SK-N-SH treated with all-trans-retinoic acid at 6 μM for 48 hours (cell line): Measurements from ENCODE around the gene RAB21.

Experiments used
- ATAC-seq: fragments of 200-7000 bp; cut with Tn5 transposase; 3 replicates; pipeline ENCODE4 v1.9.1; 2020; ENCODE audit warnings: mild to moderate bottlenecking, moderate library complexity
- ARNTL ChIP-seq: fragments of 450-650 bp; formaldehyde crosslinking; IDR thresholded peaks from 2 replicates; pipeline ENCODE4 v1.5.0; 2020; ENCODE audit warnings: low read depth, mild to moderate bottlenecking, moderate library complexity, borderline replicate concordance
- BACH2 ChIP-seq: fragments of 250-450 bp; sonication (Bioruptor Pico); IDR thresholded peaks from 2 replicates; pipeline ENCODE4 v1.9.0; 2021; ENCODE audit warnings: mild to moderate bottlenecking, borderline replicate concordance
- CSDC2 ChIP-seq: fragments of 250-450 bp; sonication (Bioruptor Pico); IDR thresholded peaks from 2 replicates; pipeline ENCODE4 v1.5.0; 2020; ENCODE audit warnings: mild to moderate bottlenecking, moderate library complexity
- CSRNP3 ChIP-seq: fragments of 250-450 bp; sonication (Bioruptor Pico); IDR thresholded peaks from 2 replicates; pipeline ENCODE4 v1.5.1; 2021; ENCODE audit warnings: mild to moderate bottlenecking, moderate library complexity
- ESRRG ChIP-seq: fragments of 250-450 bp; sonication (Bioruptor Pico); IDR thresholded peaks from 2 replicates; pipeline ENCODE4 v1.6.1; 2021; ENCODE audit warnings: mild to moderate bottlenecking
- GLIS3 ChIP-seq: fragments of 250-450 bp; sonication (Bioruptor Pico); IDR thresholded peaks from 2 replicates; pipeline ENCODE4 v1.5.0; 2020; ENCODE audit warnings: mild to moderate bottlenecking, moderate library complexity
- ISL1 ChIP-seq: fragments of 250-450 bp; sonication (Bioruptor Pico); IDR thresholded peaks from 2 replicates; pipeline ENCODE4 v2.1.2; 2022; ENCODE audit warnings: mild to moderate bottlenecking, moderate library complexity
- OSR1 ChIP-seq: fragments of 250-450 bp; sonication (Bioruptor Pico); IDR thresholded peaks from 2 replicates; pipeline ENCODE4 v1.8.0; 2022; ENCODE audit warnings: moderate library complexity, mild to moderate bottlenecking, inconsistent platforms
- PATZ1 ChIP-seq: fragments of 250-450 bp; sonication (Bioruptor Pico); IDR thresholded peaks from 2 replicates; pipeline ENCODE4 v1.8.0; 2020; ENCODE audit warnings: mild to moderate bottlenecking, moderate library complexity, borderline replicate concordance
- PPARA ChIP-seq: fragments of 250-450 bp; sonication (Bioruptor Pico); IDR thresholded peaks from 2 replicates; pipeline ENCODE4 v1.5.0; 2020; ENCODE audit warnings: mild to moderate bottlenecking, borderline replicate concordance
- RARB ChIP-seq: fragments of 250-450 bp; sonication (Bioruptor Pico); IDR thresholded peaks from 2 replicates; pipeline ENCODE4 v1.8.0; 2021; ENCODE audit warnings: mild to moderate bottlenecking, moderate library complexity
- SNAI2 ChIP-seq: fragments of 250-450 bp; sonication (Bioruptor Pico); IDR thresholded peaks from 2 replicates; pipeline ENCODE4 v1.5.0; 2020; ENCODE audit warnings: mild to moderate bottlenecking, moderate library complexity
- TCF4 ChIP-seq: fragments of 250-450 bp; sonication (Bioruptor Pico); IDR thresholded peaks from 2 replicates; pipeline ENCODE4 v1.8.0; 2021; ENCODE audit warnings: mild to moderate bottlenecking, moderate library complexity, borderline replicate concordance
- TOX ChIP-seq: fragments of 250-450 bp; sonication (Bioruptor Pico); IDR thresholded peaks from 2 replicates; pipeline ENCODE4 v1.8.0; 2021; ENCODE audit warnings: mild to moderate bottlenecking, moderate library complexity, borderline replicate concordance
- ZC3H10 ChIP-seq: fragments of 250-450 bp; sonication (Bioruptor Pico); IDR thresholded peaks from 2 replicates; pipeline ENCODE4 v1.5.1; 2021; ENCODE audit warnings: mild to moderate bottlenecking, moderate library complexity
- ZFP3 ChIP-seq: fragments of 250-450 bp; sonication (Bioruptor Pico); IDR thresholded peaks from 2 replicates; pipeline ENCODE4 v1.5.0; 2020; ENCODE audit warnings: mild to moderate bottlenecking, moderate library complexity
- ZFP30 ChIP-seq: fragments of 450-650 bp; formaldehyde crosslinking; IDR thresholded peaks from 2 replicates; pipeline ENCODE4 v1.5.0; 2022; ENCODE audit warnings: mild to moderate bottlenecking, moderate library complexity
- ZNF70 ChIP-seq: fragments of 450-650 bp; formaldehyde crosslinking; IDR thresholded peaks from 2 replicates; pipeline ENCODE4 v1.5.0; 2020; ENCODE audit warnings: mild to moderate bottlenecking, moderate library complexity
- ZNF8 ChIP-seq: fragments of 450-650 bp; formaldehyde crosslinking; IDR thresholded peaks from 2 replicates; pipeline ENCODE4 v1.5.0; 2020; ENCODE audit warnings: mild to moderate bottlenecking, moderate library complexity
- TF ChIP-seq, protein P1 (sequence below): fragments of 250-450 bp; sonication (Bioruptor Pico); IDR thresholded peaks from 2 replicates; pipeline ENCODE4 v1.5.1; 2020; ENCODE audit warnings: low read depth, mild to moderate bottlenecking, moderate library complexity

The RAB21 gene, protein sequence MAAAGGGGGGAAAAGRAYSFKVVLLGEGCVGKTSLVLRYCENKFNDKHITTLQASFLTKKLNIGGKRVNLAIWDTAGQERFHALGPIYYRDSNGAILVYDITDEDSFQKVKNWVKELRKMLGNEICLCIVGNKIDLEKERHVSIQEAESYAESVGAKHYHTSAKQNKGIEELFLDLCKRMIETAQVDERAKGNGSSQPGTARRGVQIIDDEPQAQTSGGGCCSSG

DNA sequence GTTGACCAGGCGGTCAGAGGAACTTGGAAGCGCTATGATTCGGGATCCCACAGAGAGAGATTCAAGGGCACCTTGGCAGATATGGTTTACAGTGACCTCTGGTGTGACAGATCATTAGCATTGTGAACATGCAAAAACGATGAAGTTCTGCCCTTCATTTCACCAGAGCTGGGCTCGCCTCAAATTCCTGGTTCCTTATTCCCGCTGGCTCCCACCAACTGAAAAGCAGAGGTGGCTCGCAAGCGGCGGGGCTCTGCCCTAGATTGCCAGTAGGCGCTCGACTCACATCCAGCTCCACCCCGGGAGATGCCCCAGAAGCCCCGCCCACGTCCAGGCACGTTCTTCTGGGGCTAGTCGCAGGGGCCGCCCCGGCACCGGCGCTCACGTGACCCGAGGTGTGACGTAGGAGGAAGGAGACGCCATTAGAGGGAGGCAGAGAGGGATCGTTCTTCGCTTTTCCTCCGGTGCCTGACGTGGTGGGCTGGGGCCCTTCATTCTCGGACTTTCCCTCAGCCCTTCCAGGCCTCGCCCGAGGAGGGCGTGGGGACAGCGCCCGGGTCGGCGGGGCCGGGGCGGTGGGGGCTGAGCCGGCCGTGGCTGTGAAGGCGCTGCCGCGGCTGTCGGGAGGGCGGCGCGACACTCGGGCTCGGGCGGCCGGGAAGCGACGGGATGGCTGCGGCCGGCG lies at the start of gene RAB21:
TSS of gene RAB21 (plus strand) at position 403 of the 685 bp plus-strand sequence. CDS start at position 670, 267 bp downstream.
- peak; percentile 99 for ATAC-seq
- no peak for TF ChIP-seq PATZ1
- TF ChIP-seq ZFP3 (CRISPR knock-in tag), result 0 out of 2 replicates have a peak, but pooled peaks have one; percentile 27
- 0 out of 2 replicates have a peak, but pooled peaks have one; percentile 38 for TF ChIP-seq CSDC2
- TF ChIP-seq TOX (CRISPR knock-in tag), result no peak
- TF ChIP-seq RARB (CRISPR knock-in tag), result no peak
- TF ChIP-seq ARNTL (CRISPR knock-in tag), result no peak
- TF ChIP-seq, protein P1, sequence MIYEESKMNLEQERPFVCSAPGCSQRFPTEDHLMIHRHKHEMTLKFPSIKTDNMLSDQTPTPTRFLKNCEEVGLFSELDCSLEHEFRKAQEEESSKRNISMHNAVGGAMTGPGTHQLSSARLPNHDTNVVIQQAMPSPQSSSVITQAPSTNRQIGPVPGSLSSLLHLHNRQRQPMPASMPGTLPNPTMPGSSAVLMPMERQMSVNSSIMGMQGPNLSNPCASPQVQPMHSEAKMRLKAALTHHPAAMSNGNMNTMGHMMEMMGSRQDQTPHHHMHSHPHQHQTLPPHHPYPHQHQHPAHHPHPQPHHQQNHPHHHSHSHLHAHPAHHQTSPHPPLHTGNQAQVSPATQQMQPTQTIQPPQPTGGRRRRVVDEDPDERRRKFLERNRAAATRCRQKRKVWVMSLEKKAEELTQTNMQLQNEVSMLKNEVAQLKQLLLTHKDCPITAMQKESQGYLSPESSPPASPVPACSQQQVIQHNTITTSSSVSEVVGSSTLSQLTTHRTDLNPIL (CRISPR knock-in tag), result no peak
- TF ChIP-seq OSR1 (CRISPR knock-in tag), result no peak
- TF ChIP-seq TCF4 (CRISPR knock-in tag), result no peak
- TF ChIP-seq CSRNP3 (CRISPR knock-in tag), result no peak

GRCh38 chr12:71704920-71705319 lies 49.7 kb upstream of the RAB21 start:
- TF ChIP-seq OSR1 (CRISPR knock-in tag), result no peak
- TF ChIP-seq ESRRG (CRISPR knock-in tag), result no peak
- no peak for TF ChIP-seq BACH2 (CRISPR knock-in tag)
- TF ChIP-seq RARB (CRISPR knock-in tag), result no peak
- TF ChIP-seq PATZ1, result no peak
- TF ChIP-seq ISL1 (CRISPR knock-in tag), result no peak
- TF ChIP-seq PPARA (CRISPR knock-in tag), result no peak
- no peak for TF ChIP-seq TOX (CRISPR knock-in tag)
- TF ChIP-seq, protein P1 (CRISPR knock-in tag), result no peak
- no peak for TF ChIP-seq ZNF8 (CRISPR knock-in tag)
- no peak for TF ChIP-seq GLIS3 (CRISPR knock-in tag)
- no peak for TF ChIP-seq CSDC2
- no peak for TF ChIP-seq SNAI2 (CRISPR knock-in tag)
- TF ChIP-seq ZFP30 (CRISPR knock-in tag), result no peak
- no peak for TF ChIP-seq ZC3H10
- no peak for TF ChIP-seq CSRNP3 (CRISPR knock-in tag)
- no peak for TF ChIP-seq ZNF70
- no peak for TF ChIP-seq ZFP3 (CRISPR knock-in tag)

More at GRCh38 chr12:71704920-71705319, 49.7 kb upstream of the RAB21 start:
- ATAC-seq, result no peak
